HG03558 (cell line): ENCODE results near the gene KIAA0586.
"Not testable (repeated sequence)": the region's sequence is repeated elsewhere in the genome, so short reads cannot be mapped to it uniquely, and the experiment has no call there.

Source experiments
- ATAC-seq: cut with Tn5 transposase; IDR thresholded peaks from one replicate; pipeline ENCODE4 v1.9.1; 2021; ENCODE audit warnings: moderate number of reproducible peaks; ENCODE audit not compliant: unreplicated experiment; ENCODE audit errors: extremely low read depth

Gene KIAA0586

GRCh38 chr14:58581389-58581788, 153.9 kb downstream of the KIAA0586 start:
- ATAC-seq, result not testable (repeated sequence)

- ATAC-seq, result no peak
Measured at GRCh38 chr14:58584383-58584782, 156.9 kb downstream of the KIAA0586 start.

- no peak for ATAC-seq
Measured at GRCh38 chr14:58587271-58587670, 159.8 kb downstream of the KIAA0586 start.

- not testable (repeated sequence) for ATAC-seq
Measured at GRCh38 chr14:58588321-58588720, 160.8 kb downstream of the KIAA0586 start.

- ATAC-seq, result no peak
Measured at GRCh38 chr14:58593977-58594376, 166.5 kb downstream of the KIAA0586 start.

GRCh38 chr14:58597041-58597440, 169.5 kb downstream of the KIAA0586 start:
- ATAC-seq, result no peak

- no peak for ATAC-seq
Measured at GRCh38 chr14:58598028-58598803, 170.7 kb downstream of the KIAA0586 start.

GRCh38 chr14:58598804-58599525, 171.4 kb downstream of the KIAA0586 start:
- ATAC-seq, result no peak

- ATAC-seq, result no peak
Measured at GRCh38 chr14:58599707-58600106, 172.2 kb downstream of the KIAA0586 start.
